H54 (cell line): ENCODE measurements around the gene DGKD.

Experiments used
- DNase-seq: peaks from one replicate; pipeline ENCODE4 v3.0.0; 2011; ENCODE audit warnings: low spot score, mixed read lengths; ENCODE audit not compliant: insufficient read length
- FAIRE-seq: peaks from 3 replicates; lab custom pipeline; 2011; peaks lifted over from hg19 to GRCh38; lab: Jason Lieb, UNC
- POLR2A ChIP-seq: IDR thresholded peaks from 2 replicates; pipeline ENCODE4 v1.6.1; 2011; ENCODE audit warnings: low read depth, mild to moderate bottlenecking, low read length

The DGKD gene

DNA sequence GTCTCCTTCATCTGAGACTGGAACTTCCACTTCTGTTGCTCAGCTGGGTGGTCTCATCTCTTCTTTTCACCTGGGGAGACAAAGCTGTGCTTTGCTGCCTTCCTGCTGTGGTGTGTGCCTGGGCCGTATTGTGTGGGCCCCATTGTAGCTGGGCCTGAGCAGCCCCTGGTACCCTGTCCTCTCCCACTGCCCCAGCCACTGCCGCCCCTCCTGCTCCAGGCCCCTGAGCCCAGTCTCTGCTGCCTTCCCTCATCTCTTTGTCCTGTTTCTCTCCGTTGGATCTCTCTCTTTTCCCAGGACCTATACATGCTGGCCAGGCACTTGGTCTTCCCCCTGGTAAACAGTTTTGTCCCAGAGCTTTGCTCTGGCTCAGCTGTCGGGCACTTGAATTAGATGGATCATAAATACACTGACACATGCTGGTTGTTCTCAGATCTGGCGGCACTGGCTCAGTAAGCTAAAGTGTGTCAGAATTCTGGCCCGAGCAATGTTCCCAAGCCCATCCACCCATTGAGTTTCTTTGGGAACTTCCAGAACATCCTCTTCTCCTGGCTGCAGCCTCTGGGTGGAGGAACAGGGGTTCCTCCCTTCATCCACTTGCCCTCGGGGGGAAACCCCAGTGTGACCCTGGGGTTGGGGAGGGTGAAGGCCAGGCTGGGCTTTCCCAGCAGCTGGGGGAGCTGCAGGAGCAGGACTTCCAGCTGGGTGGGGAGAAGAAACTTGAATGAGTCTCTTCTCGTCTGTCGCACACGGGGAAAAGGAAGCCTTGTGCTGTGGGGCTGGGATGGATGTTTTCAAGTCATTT lies 99.0 kb downstream of the DGKD start:
- DNase-seq: no peak
- FAIRE-seq: no peak
- TF ChIP-seq POLR2A: no peak

DNA sequence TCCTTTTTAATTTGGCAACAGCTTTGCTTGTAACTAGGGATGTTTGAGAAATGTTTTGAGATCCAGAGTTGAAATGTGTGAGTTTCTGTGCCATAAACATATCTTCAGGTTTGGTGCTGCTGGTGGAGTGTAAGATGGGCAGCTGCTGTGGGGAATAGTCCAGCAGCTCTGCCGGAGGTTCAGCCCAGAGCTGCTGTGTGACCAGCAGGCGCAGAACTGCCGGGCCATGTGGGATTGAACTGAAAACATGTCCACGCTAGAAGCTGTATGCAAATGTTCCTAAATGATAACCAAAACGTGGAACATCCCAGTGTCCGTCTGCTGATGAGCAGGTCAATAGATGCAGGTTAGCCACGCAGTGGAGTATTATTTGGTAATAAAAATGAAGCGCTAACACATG lies 99.6 kb downstream of the DGKD start:
- FAIRE-seq (no peak), DNase-seq (no peak)
- no peak for TF ChIP-seq POLR2A

DNA sequence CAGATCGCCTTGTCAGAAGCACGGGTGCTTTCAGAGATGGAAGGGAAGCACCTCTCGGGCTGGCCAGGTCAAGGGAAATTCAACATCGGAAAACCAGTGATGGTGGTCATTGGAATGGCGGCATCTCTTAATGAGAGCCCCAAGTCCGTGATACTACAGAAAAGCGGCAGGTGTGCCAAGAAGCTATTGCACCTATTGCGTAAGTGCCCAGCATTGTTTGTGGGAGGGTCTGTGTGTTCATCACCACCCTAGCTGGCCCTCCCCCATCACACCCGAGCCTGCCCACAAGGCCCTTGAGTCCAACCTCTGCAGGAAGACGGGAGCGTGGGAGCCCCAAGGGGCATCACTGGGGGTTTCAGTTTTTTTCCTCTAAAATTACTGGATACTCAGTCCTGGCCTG lies 100.7 kb downstream of the DGKD start:
- no peak for TF ChIP-seq POLR2A
- FAIRE-seq (no peak), DNase-seq (no peak)

DNA sequence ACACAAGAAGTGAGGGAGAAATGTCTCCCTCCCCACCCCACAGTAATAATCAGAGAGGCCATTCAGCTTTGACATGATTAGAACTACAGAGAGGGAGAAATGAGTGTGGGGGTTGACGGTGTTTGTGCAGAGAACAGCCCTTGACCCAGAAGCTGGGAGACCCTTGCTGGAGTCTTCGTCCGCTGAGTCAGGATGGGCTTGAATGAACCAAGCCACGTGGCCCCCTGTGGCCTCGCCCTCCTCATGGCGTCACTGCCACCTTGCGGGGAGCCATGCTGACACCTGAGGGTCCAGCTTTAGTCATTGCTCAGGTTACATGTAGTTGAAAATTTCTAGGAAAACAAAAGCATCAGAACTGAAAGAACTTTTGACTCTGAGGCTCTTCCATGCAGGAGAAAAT lies 101.2 kb downstream of the DGKD start:
- DNase-seq (no peak), FAIRE-seq (no peak)
- no peak for TF ChIP-seq POLR2A

DNA sequence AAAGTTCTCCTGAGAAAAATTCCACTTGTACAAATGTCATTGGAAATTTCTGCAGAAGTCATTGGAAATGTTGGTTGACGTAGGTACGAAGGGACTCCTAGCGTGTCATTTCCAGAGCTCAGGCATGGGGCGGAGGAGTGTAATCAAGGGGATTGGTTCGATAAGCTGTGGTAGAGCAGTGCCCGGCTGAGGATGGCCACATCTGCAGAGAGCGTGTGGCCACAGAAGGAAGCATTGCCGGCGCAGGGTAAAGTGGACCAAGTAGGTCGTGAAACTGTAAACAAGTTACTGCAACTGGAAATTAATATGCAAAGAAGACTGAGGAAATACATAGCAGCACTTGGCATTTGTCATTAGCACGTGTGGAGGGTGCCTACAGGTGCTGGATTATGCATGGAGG lies 101.8 kb downstream of the DGKD start:
- DNase-seq: no peak
- FAIRE-seq: no peak
- no peak for TF ChIP-seq POLR2A

DNA sequence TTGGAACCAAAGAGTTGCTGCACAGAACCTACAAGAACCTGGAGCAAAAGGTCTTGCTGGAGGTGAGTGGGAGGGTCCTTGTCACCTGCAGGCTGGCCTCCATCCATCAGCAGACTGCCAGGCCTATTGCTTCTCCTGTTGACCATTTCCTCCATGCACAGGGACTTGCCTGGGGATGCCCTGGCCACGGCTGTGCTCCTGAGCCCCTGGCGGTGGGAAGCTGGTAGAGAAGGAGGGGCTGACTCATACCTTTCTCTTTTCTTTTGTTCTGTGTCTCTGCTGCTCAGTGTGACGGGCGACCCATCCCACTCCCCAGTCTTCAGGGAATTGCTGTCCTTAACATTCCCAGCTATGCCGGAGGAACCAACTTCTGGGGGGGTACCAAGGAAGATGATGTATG lies 102.6 kb downstream of the DGKD start:
- DNase-seq: no peak
- no peak for FAIRE-seq
- no peak for TF ChIP-seq POLR2A

DNA sequence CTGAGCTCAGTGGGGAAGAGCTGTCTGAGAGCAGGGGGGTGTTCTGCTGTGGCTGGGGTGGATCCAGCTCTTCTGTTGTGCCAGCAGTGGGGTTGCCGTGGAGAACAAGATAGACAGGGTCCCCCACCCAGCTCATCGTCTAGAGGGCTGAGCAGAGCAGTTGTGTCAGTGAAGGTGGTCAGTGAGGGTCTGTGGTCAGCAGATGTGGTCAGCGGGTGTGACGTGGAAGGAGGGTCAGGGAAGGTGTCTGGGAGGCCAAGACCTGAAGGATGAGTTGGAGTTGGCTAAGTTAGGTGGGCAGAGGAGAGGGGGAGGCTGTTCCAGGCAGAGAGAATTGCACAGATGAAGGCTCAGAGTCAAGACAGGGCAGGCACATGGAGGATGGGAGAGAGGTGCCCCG lies 103.1 kb downstream of the DGKD start:
- DNase-seq (no peak), FAIRE-seq (no peak)
- no peak for TF ChIP-seq POLR2A

DNA sequence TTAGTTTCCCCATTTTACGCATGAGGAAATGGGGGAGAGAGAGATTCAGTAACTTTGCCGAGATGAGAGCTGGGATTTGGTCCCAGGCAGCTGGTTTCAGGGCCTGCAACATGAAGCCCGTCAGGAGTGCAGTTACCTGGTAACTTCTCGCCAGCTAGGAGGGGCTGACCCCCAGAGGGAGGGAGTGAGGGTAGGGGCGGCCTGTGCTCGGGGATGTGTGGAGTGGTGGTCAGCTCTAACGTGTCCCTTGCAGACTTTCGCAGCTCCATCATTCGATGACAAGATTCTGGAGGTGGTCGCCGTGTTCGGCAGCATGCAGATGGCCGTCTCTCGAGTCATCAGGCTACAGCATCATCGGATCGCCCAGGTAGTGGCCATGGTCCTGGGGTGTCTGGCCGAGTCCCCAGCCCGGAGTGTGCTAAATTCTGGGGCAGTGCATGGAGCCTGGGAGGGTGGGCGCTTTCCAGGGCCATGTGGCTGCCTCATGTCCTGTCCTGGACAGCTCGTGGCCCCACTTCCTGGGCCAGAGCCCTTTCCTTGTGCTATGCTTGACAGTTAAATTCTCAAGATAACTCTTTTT lies 103.8 kb downstream of the DGKD start:
- FAIRE-seq (no peak), DNase-seq (no peak)
- no peak for TF ChIP-seq POLR2A

DNA sequence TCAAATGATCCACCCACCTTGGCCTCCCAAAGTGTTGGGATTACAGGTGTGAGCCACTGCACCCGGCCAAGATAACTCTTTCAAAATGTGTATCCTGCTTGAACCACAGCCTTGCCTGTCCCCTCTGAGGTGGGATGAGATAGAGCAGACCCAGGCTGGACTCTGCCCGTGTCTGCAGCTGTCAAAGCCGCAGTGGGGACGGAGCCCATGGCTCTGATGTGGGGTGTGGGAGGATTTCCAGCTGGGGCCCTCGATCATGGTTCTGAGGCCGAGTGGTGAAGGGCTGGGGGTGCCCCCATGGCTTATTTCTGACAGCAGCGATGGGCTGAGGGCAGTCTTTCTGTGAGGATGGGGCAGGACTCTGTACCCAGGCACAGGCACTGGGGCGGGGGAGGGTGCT lies 104.5 kb downstream of the DGKD start:
- TF ChIP-seq POLR2A: no peak
- DNase-seq (no peak), FAIRE-seq (no peak)

DNA sequence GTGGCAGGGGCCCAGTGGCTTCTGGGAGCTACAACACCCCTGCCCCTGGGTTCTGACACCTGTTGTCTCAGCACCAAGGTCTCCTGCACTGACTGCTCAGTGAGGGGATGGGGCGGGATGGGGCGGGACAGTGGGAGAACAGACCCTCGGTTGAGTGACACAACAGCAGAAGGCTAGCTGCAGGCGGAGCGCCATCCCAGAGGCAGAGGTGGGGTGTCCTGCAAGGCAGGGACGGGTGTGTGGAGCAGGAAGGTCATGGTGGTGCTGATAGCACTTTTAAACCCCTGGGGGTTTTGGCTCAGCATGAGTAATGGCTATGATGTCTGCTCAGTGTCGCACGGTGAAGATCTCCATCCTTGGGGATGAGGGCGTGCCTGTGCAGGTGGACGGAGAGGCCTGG lies 105.1 kb downstream of the DGKD start:
- no peak for FAIRE-seq

DNA sequence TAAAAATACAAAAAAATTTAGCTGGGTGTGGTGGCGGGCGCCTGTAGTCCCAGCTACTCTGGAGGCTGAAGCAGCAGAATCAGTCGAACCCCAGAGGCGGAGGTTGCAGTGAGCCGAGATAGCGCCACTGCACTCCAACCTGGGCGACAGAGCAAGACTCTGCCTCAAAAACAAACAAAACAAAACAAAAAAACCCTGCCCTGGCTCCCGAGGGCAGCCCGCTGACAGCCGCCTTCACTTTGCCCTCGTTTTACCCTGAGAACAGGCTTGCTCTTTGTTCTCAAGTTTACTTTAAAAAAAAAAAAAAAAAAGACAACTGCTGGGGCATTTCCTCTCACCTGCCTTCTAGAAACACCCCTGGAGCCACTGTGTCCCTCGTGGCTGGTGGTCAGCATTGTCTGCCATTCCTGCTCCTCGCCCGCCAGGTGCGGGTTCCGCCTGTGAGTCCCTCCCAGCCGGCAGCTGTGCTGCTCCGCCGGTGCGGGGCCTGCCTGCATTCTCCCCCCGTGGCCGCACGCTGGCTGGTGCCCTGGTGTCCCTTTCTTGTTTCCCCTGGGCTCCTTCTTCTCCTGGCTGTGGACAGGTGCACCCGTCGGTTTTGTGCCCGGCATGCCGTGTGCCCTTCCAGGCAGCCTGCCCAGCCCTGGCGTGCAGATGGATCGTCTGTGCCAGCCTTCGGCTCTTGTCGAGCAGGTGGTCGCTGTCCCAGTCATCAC lies 106.6 kb downstream of the DGKD start:
- no peak for TF ChIP-seq POLR2A
- DNase-seq (no peak), FAIRE-seq (no peak)

More for the DNA sequence above, 105.1 kb downstream of the DGKD start:
- no peak for TF ChIP-seq POLR2A
- DNase-seq: no peak

DNA sequence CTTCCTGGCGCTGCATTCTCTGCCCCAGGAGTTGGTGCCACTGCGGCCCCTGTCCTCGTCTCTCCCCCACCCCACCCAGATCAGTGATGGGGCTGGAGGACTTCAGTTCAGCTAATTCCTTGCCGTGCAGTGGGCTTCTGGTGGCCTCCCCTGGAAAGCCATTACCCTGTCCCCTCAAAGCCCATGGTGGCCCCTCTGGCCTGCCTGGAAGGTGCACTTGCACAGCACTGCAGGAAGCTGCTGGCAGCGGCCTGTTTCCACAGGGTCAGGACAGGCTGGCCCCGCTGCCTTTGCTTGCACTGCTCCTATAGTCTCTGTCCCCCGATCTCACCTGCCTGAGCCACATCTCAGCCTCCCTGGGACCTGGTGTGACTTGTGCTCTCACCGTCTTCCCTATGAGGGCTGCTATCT lies 107.2 kb downstream of the DGKD start:
- no peak for FAIRE-seq
- no peak for TF ChIP-seq POLR2A
- DNase-seq: no peak

DNA sequence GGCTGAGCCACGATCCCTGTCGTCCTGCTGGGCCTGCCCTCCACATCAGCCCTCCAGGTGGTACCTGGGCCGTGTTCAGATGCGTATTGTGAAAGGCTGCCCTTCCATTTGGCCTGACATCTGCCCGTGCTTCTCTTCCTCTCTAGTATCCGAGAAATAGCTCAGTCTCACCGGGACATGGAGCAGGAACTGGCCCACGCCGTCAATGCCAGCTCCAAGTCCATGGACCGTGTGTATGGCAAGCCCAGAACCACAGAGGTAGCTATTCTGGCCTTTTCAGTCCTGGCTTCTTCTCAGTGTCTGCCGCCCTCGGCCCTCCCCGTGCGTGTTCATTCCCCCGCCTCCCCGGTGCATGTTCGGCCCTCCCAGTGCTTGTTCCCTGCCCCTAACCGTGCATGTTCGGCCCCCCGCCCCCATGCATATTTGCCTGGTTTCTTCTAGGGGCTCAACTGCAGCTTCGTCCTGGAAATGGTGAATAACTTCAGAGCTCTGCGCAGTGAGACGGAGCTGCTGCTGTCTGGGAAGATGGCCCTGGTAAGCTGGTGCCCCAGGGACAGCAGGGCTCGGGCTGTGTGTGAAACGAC lies 108.0 kb downstream of the DGKD start:
- TF ChIP-seq POLR2A: no peak
- no peak for FAIRE-seq
- DNase-seq: no peak

DNA sequence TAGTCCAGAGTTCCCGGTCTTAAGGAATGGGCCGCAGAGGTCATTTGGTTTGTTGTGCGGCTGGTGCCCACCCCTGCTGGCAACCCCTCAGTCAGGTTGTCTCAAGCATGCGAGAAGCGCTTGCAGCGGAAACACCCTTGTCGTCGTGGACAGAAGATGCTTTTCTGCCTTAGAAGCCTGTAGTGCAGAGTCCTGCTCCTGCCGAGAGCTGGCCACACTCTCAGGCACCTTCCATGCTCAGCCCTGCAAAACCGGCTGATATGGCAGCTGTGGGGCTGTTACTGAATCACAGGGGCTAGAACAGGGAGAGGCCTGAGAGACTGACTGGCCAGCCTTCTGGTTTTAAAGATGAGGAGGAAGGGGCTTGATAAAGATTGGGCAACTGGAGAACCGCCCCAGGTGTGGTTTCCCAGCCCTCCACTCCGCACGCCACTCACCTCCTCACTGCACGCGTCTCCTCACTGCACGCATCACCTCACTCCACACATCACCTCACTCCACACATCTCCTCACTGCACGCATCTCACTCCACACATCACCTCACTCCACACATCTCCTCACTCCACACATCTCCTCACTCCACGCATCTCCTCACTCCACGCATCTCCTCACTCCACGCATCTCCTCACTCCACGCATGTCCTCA lies 108.7 kb downstream of the DGKD start:
- DNase-seq: no peak
- FAIRE-seq: no peak
- no peak for TF ChIP-seq POLR2A
